HepG2 (cell line): ENCODE measurements around the gene PMFBP1.

ENCODE experiments used
- CTCF ChIP-seq: sonication (generic); formaldehyde crosslinking; IDR thresholded peaks from 2 replicates; pipeline ENCODE4 v1.5.0; 2020; ENCODE audit warnings: mild to moderate bottlenecking, missing genetic modification reagents, moderate library complexity
- ESRRA ChIP-seq: sonication (generic); formaldehyde crosslinking; IDR thresholded peaks from 2 replicates; pipeline ENCODE4 v1.5.1; 2020; ENCODE audit warnings: mild to moderate bottlenecking, low read depth, missing genetic modification reagents
- KDM5A ChIP-seq: fragments of 200-600 bp; sonication (generic); IDR thresholded peaks from 2 replicates; pipeline ENCODE4 v1.7.0; 2018; ENCODE audit warnings: antibody characterized with exemption, mild to moderate bottlenecking, low read length, borderline replicate concordance
- MAX ChIP-seq: IDR thresholded peaks from 2 replicates; pipeline ENCODE4 v1.6.1; 2012; ENCODE audit warnings: inconsistent platforms
- MEIS1 ChIP-seq: sonication (generic); formaldehyde crosslinking; IDR thresholded peaks from 2 replicates; pipeline ENCODE4 v1.9.0; 2021; ENCODE audit warnings: mild to moderate bottlenecking, missing genetic modification reagents, moderate library complexity, borderline replicate concordance
- PRPF4 ChIP-seq: fragments of 200-400 bp; formaldehyde crosslinking; IDR thresholded peaks from 2 replicates; pipeline ENCODE4 v1.6.1; 2016; ENCODE audit warnings: low read length, low read depth; ENCODE audit not compliant: poor library complexity, severe bottlenecking
- SP4 ChIP-seq: sonication (generic); formaldehyde crosslinking; IDR thresholded peaks from 2 replicates; pipeline ENCODE4 v1.8.1; 2023; ENCODE audit warnings: mild to moderate bottlenecking, missing genetic modification reagents
- ZBTB43 ChIP-seq: sonication (generic); formaldehyde crosslinking; conservative IDR thresholded peaks from 2 replicates; pipeline ENCODE4 v1.4.0; 2020; ENCODE audit warnings: missing genetic modification reagents
- ZNF142 ChIP-seq: sonication (generic); formaldehyde crosslinking; IDR thresholded peaks from 2 replicates; pipeline ENCODE4 v1.4.0; 2020; ENCODE audit warnings: missing genetic modification reagents
- ZNF207 ChIP-seq: fragments of 450-650 bp; IDR thresholded peaks from 2 replicates; pipeline ENCODE4 v1.6.1; 2016; ENCODE audit warnings: antibody characterized with exemption, borderline replicate concordance
- ZNF576 ChIP-seq: sonication (generic); formaldehyde crosslinking; IDR thresholded peaks from 2 replicates; pipeline ENCODE4 v1.4.0; 2020; ENCODE audit warnings: mild to moderate bottlenecking, missing genetic modification reagents
- ZNF615 ChIP-seq: sonication (generic); formaldehyde crosslinking; IDR thresholded peaks from 2 replicates; pipeline ENCODE4 v1.5.0; 2020; ENCODE audit warnings: mild to moderate bottlenecking, missing genetic modification reagents, borderline replicate concordance

GRCh38 chr16:72124761-72125634 is 47.0 kb downstream of the PMFBP1 start:
- TF ChIP-seq KDM5A (no peak), MAX (peak; percentile 18; the same call in 1 of the 2 replicates), ZNF615 (CRISPR knock-in tag) (no peak), ZBTB43 (no peak), PRPF4 (no peak), MEIS1 (CRISPR knock-in tag) (0 out of 2 replicates have a peak, but pooled peaks have one; percentile 39), ZNF207 (no peak), ZNF142 (CRISPR knock-in tag) (no peak; the same call in 1 of the 2 replicates), CTCF (CRISPR knock-in tag) (peak; percentile 95), ZNF576 (CRISPR knock-in tag) (no peak), ESRRA (CRISPR knock-in tag) (peak; percentile 77; the same call in 1 of the 2 replicates), SP4 (CRISPR knock-in tag) (no peak; the same call in 1 of the 2 replicates)
